ENCODE measurements around the gene LPP.

LPP gene

DNA sequence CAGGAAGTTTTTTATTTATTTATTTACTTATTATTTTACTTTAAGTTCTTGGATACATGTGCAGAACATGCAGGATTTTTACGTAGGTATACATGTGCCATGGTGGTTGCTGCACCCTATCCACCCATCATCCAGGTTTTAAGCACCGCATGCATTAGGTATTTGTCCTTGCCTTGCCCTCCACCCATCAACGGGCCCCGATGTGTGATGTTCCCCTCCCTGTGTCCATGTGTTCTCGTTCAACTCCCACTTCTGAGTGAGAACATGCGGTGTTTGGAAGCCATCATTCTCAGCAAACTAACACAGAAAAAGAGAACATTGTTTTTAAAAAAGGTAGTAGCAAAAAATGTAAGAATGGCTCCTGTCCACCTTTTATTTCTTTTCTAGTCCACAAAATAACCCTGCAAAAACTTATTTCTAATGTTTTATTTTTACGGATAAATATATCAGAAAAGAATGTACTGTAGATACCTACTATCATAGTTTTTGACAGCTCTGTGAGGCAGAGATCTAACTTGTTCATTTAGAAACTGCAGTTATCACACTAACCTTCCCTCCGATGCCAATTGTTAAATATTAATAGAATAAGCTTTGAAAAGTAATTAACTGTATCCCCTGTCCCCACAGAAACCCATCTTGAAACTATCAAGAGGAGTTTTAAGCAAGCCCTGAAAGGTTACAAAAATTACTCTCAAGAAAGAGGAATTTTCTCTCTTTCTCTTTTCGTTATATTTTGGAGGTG is 189.2 kb downstream of the LPP start:
- H3K36me3 Mint-ChIP-seq = peaks cover 10% of the 10 kb centered on the region
- DNase-seq (ENCODE audit: low spot score in 2 of 2) = no peak
- ATAC-seq = no peak

GRCh38 chr3:188343894-188344293 is 189.9 kb downstream of the LPP start:
- Mint-ChIP-seq H3K9me3 (no peaks in the 10 kb centered on the region), H3K27ac (no peak overlapping the region)
- no peak for ATAC-seq

More for the DNA sequence above, 189.2 kb downstream of the LPP start:
- Mint-ChIP-seq H3K4me3 (no peak overlapping the region), H3K27ac (no peak overlapping the region), H3K4me1 (peaks cover 33% of the 10 kb centered on the region), H3K9me3 (no peaks in the 10 kb centered on the region)

DNA sequence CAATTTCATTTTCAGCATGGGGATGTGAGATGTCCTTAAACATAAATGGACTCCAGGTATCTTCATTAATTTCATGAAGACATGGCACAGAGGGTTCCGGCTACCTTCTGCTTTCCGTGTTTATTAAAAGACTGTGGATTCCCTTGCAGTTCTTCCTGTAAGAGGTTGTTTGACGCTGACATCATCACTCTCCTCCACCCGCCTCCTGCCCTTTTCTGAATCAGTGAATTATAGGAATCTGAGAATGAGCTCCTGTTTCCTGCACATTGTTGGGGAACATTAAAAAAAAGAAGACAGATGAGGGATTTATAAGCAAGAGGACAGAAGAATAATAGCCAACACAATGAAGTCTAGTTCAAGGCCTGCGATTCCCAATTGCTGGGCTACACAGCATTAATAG is 191.3 kb downstream of the LPP start:
- ATAC-seq (no peak), DNase-seq (ENCODE audit: low spot score in 2 of 2) (no peak)
- peaks cover 2% of the 10 kb centered on the region for H3K36me3 Mint-ChIP-seq
- H3K4me3 Mint-ChIP-seq = no peak overlapping the region
- no peak overlapping the region for H3K27ac Mint-ChIP-seq
- H3K9me3 Mint-ChIP-seq = no peaks in the 10 kb centered on the region
- H3K4me1 Mint-ChIP-seq = peaks cover 22% of the 10 kb centered on the region

More at GRCh38 chr3:188343894-188344293, 189.9 kb downstream of the LPP start:
- DNase-seq (ENCODE audit: low spot score in 2 of 2) = no peak
- H3K36me3 Mint-ChIP-seq = peaks cover 10% of the 10 kb centered on the region
- H3K4me1 Mint-ChIP-seq = peaks cover 29% of the 10 kb centered on the region
- H3K4me3 Mint-ChIP-seq = no peak overlapping the region

GRCh38 chr3:188348435-188349244 is 194.7 kb downstream of the LPP start:
- no peaks in the 10 kb centered on the region for H3K9me3 Mint-ChIP-seq
- no peak overlapping the region for H3K27ac Mint-ChIP-seq
- ATAC-seq (no peak), DNase-seq (ENCODE audit: low spot score in 2 of 2) (no peak)
- peaks cover 6% of the 10 kb centered on the region for H3K4me1 Mint-ChIP-seq
- H3K4me3 Mint-ChIP-seq = no peak overlapping the region
- H3K36me3 Mint-ChIP-seq = no peaks in the 10 kb centered on the region

GRCh38 chr3:188349351-188349901 is 195.5 kb downstream of the LPP start:
- no peak overlapping the region for H3K27ac Mint-ChIP-seq
- H3K36me3 Mint-ChIP-seq = no peaks in the 10 kb centered on the region
- no peak for ATAC-seq
- peaks cover 6% of the 10 kb centered on the region for H3K4me1 Mint-ChIP-seq
- no peak for DNase-seq (ENCODE audit: low spot score in 2 of 2)
- H3K4me3 Mint-ChIP-seq = no peak overlapping the region
- H3K9me3 Mint-ChIP-seq = no peaks in the 10 kb centered on the region

DNA sequence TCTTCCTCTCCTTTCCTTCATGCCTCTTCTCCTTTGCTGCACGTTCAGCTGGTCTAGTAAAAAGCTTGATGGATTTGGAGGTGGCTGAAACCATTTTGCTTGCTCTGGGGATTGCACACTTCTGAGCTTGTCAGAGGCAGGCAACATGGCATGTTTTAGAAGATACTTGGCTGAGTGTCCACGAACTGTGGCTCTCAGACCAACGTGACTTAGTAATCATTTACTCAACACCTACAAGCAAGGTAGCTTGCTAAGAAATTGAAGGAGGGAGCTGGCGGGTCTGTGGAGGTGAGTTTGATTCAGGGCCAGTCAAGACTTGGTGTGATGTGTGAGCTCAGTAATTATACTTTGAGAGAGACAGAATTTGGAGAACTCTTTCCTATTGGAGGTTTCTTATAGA is 196.0 kb downstream of the LPP start:
- H3K27ac Mint-ChIP-seq = no peak overlapping the region
- H3K9me3 Mint-ChIP-seq = no peaks in the 10 kb centered on the region
- H3K36me3 Mint-ChIP-seq = no peaks in the 10 kb centered on the region

DNA sequence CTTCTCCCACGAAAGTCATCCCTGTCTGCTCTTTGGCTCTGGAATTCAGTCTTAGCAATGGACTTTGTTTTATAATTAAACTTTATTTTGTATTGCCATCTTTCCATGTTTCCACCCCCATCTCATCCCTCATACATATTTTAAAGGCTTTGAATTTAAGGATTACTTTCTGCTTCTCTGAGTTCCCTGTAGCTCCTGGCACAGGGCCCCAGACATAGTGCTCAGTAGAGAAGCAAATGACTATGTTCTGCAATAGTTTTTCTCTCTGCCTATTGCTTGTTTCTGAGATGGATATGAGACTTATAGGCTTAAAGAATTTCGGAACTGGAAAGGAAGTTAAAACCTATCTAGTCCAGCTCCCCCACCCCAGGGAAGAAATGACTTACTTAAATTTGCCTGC is 197.0 kb downstream of the LPP start:
- Mint-ChIP-seq H3K4me1 (peaks cover 6% of the 10 kb centered on the region), H3K4me3 (no peak overlapping the region), H3K27ac (no peak overlapping the region), H3K36me3 (no peaks in the 10 kb centered on the region), H3K9me3 (no peaks in the 10 kb centered on the region)
- ATAC-seq (no peak), DNase-seq (ENCODE audit: low spot score in 2 of 2) (no peak)

More for the DNA sequence above, 196.0 kb downstream of the LPP start:
- DNase-seq (ENCODE audit: low spot score in 2 of 2) (no peak), ATAC-seq (no peak)
- no peak overlapping the region for H3K4me3 Mint-ChIP-seq
- peaks cover 6% of the 10 kb centered on the region for H3K4me1 Mint-ChIP-seq

- Mint-ChIP-seq H3K4me3 (no peak overlapping the region), H3K4me1 (peaks cover 6% of the 10 kb centered on the region), H3K36me3 (no peaks in the 10 kb centered on the region), H3K9me3 (no peaks in the 10 kb centered on the region), H3K27ac (no peak overlapping the region)
- ATAC-seq (no peak), DNase-seq (ENCODE audit: low spot score in 2 of 2) (no peak)
Measured at GRCh38 chr3:188351648-188352047, 197.7 kb downstream of the LPP start.

- Mint-ChIP-seq H3K36me3 (no peaks in the 10 kb centered on the region), H3K9me3 (no peaks in the 10 kb centered on the region), H3K27ac (no peak overlapping the region), H3K4me1 (peaks cover 6% of the 10 kb centered on the region), H3K4me3 (no peak overlapping the region)
- DNase-seq (ENCODE audit: low spot score in 2 of 2) (no peak), ATAC-seq (no peak)
Measured at GRCh38 chr3:188352196-188352927, 198.4 kb downstream of the LPP start.

GRCh38 chr3:188353426-188353825 is 199.5 kb downstream of the LPP start:
- Mint-ChIP-seq H3K4me3 (no peak overlapping the region), H3K9me3 (no peaks in the 10 kb centered on the region), H3K4me1 (peaks cover 14% of the 10 kb centered on the region), H3K36me3 (no peaks in the 10 kb centered on the region), H3K27ac (no peak overlapping the region)
- ATAC-seq = no peak
- no peak for DNase-seq (ENCODE audit: low spot score in 2 of 2)

DNA sequence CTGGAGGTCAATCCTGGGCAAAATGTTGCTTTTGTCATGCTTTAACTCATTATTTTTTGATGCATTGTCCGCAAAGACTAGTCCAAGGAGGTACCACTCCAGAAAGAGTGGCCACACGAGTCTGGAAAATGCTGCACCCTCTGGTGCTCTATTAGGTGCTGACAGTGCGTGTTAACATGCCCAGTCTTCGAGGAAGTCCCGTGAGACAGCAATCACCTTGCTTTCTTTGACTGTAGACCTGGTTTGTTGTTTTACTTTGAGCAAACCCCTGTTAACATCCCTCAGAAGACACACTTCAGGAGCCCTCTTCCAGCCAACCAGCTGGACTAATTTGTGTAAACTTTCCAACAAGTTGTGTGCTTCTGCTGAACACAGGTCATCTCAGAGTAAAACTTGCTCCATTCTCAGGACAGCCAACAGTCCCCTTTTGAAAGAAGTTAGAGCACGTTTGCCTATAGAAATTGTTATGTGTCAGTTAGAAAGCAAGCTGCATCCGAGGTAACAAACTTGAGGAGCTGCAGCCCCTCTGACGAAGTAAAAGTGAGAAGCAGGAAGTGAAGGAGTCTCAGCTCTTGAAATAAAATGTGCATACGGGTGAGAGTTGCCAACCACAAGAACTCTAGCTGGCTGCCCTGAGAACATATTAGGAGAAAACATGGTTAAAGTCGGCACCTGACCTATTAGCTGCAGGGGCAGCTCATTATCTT is 205.0 kb downstream of the LPP start:
- Mint-ChIP-seq H3K9me3 (no peaks in the 10 kb centered on the region), H3K36me3 (no peaks in the 10 kb centered on the region), H3K27ac (no peak overlapping the region), H3K4me1 (peaks cover 43% of the 10 kb centered on the region), H3K4me3 (peak overlapping the region; percentile 45)
- peak in 1 of 2 donors; percentile 53 for DNase-seq (ENCODE audit: low spot score in 2 of 2)
- peak; percentile 78 for ATAC-seq

GRCh38 chr3:188360364-188360881 is 206.5 kb downstream of the LPP start:
- Mint-ChIP-seq H3K9me3 (no peaks in the 10 kb centered on the region), H3K4me1 (peaks cover 43% of the 10 kb centered on the region), H3K36me3 (no peaks in the 10 kb centered on the region), H3K4me3 (peak overlapping the region; percentile 45), H3K27ac (no peak overlapping the region)
- ATAC-seq (no peak), DNase-seq (ENCODE audit: low spot score in 2 of 2) (no peak)

GRCh38 chr3:188361888-188362287 is 207.9 kb downstream of the LPP start:
- ATAC-seq = no peak
- no peak for DNase-seq (ENCODE audit: low spot score in 2 of 2)
- no peaks in the 10 kb centered on the region for H3K36me3 Mint-ChIP-seq
- H3K4me3 Mint-ChIP-seq = peak overlapping the region; percentile 50
- peak overlapping the region; percentile 6 for H3K27ac Mint-ChIP-seq
- H3K4me1 Mint-ChIP-seq = peaks cover 43% of the 10 kb centered on the region
- H3K9me3 Mint-ChIP-seq = no peaks in the 10 kb centered on the region

- ATAC-seq (peak; percentile 95), DNase-seq (ENCODE audit: low spot score in 2 of 2) (no peak)
- Mint-ChIP-seq H3K4me1 (peaks cover 43% of the 10 kb centered on the region), H3K27ac (peak overlapping the region; percentile 6), H3K4me3 (peak overlapping the region; percentile 50), H3K9me3 (no peaks in the 10 kb centered on the region), H3K36me3 (no peaks in the 10 kb centered on the region)
Measured at GRCh38 chr3:188362405-188362831, 208.5 kb downstream of the LPP start.
